ENCODE data around the gene SWT1. TPM values are rescaled to one million over a fixed set of nuclear protein-coding genes. Genes with fewer than 3 reads are reported as not detected.
"Not testable (repeated sequence)": the region's sequence is repeated elsewhere in the genome, so short reads cannot be mapped to it uniquely, and the experiment has no call there.

The SWT1 gene
- polyA plus RNA-seq, 1 of the 3 experiments (the other 2 are of a cell fraction), result 1.1 TPM

GRCh38 chr1:185232874-185233273 is 75.9 kb downstream of the SWT1 start:
- H3K4me1 ChIP-seq (ENCODE audit: control insufficient read depth in 1 of 2, insufficient read depth in 2 of 2, low read depth in 1 of 2, low read length in 1 of 2), result no peaks in the 10 kb centered on the region
- ChIA-PET CTCF (interaction anchor here (1.5 kb wide), 1 partner anchor 428 kb away, joined by 3 read pairs; no protein-coding TSS in a partner anchor), POLR2A (no interaction called here)
- no peak overlapping the region for H2AFZ ChIP-seq (ENCODE audit: low read depth)
- H3K4me3 ChIP-seq (ENCODE audit: low read depth in 2 of 2, low read length in 1 of 2), result no peak overlapping the region
- H3K9me2 ChIP-seq, result 0 out of 2 replicates have a peak, but pooled peaks cover 3% of the 10 kb centered on the region
- H3K27ac ChIP-seq (ENCODE audit: low read depth in 2 of 2, low read length in 1 of 2), result no peak overlapping the region
- H3K79me2 ChIP-seq (ENCODE audit: insufficient read depth), result no peaks in the 10 kb centered on the region
- H3K27me3 ChIP-seq (ENCODE audit: insufficient read depth), result no peaks in the 10 kb centered on the region
- H3K9me3 ChIP-seq, result no peaks in the 10 kb centered on the region
- H3K4me2 ChIP-seq, result no peak overlapping the region
- no peaks in the 10 kb centered on the region for H4K20me1 ChIP-seq (ENCODE audit: insufficient read depth)
- H3K36me3 ChIP-seq (replicated peaks in 1 of 2; ENCODE audit: control insufficient read depth in 1 of 2, insufficient read depth in 2 of 2, low read length in 1 of 2), result peaks cover 2 to 7% of the 10 kb centered on the region in 2 experiments
- no peaks in the 10 kb centered on the region for H3F3A ChIP-seq (replicated peaks; ENCODE audit: insufficient read depth)
- no peak overlapping the region for H3K9ac ChIP-seq
- TF ChIP-seq CTCF (IDR thresholded peaks at IDR 0.05), result no peak
- TF ChIP-seq ZBTB33 (IDR thresholded peaks at IDR 0.05; ENCODE audit: borderline replicate concordance, low read depth), result no peak
- no peak for TF ChIP-seq RFX5 (IDR thresholded peaks at IDR 0.05; ENCODE audit: low read length)
- no peak for TF ChIP-seq FOSL2 (IDR thresholded peaks at IDR 0.05; ENCODE audit: borderline replicate concordance, low read depth)
- TF ChIP-seq POLR2AphosphoS5 (IDR thresholded peaks at IDR 0.05; ENCODE audit: low read depth, low read length), result no peak
- DNase-seq, result no peak

- H3K27me3 ChIP-seq (ENCODE audit: insufficient read depth); H3K9me3 ChIP-seq; H2AFZ ChIP-seq (ENCODE audit: low read depth); H3K4me2 ChIP-seq; H4K20me1 ChIP-seq (ENCODE audit: insufficient read depth); H3K9ac ChIP-seq; H3K36me3 ChIP-seq (replicated peaks in 1 of 2; ENCODE audit: control insufficient read depth in 1 of 2, insufficient read depth in 2 of 2, low read length in 1 of 2); DNase-seq; POLR2A ChIA-PET; H3K4me3 ChIP-seq (ENCODE audit: low read depth in 2 of 2, low read length in 1 of 2); H3K9me2 ChIP-seq; H3K27ac ChIP-seq (ENCODE audit: low read depth in 2 of 2, low read length in 1 of 2); H3F3A ChIP-seq (replicated peaks; ENCODE audit: insufficient read depth); H3K4me1 ChIP-seq (ENCODE audit: control insufficient read depth in 1 of 2, insufficient read depth in 2 of 2, low read depth in 1 of 2, low read length in 1 of 2); CTCF ChIA-PET; H3K79me2 ChIP-seq (ENCODE audit: insufficient read depth): not testable (repeated sequence)
- WGBS (ENCODE audit: low lambda C conversion rate), result 84% methylated on average over 1 of the region's 1 CpG
Observed at GRCh38 chr1:185234183-185234582, 77.2 kb downstream of the SWT1 start.

DNA sequence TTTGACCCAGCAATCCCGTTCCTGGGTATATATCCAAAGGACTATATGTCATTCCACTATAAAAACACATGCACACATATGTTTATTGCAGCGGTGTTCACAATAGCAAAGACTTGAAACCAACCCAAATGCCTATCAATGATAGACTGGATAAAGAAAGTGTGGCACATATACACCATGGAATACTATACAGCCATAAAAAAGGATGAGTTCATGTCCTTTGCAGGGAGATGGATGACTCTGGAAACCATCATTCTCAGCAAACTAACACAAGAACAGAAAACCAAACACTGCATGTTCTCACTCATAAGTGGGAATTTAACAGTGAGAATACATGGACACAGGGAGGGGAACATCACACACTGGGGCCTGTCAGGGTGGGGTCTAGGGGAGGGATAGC is 80.2 kb downstream of the SWT1 start:
- DNase-seq; H3K27ac ChIP-seq (ENCODE audit: low read depth in 2 of 2, low read length in 1 of 2); POLR2A ChIA-PET; H3K4me2 ChIP-seq; H3F3A ChIP-seq (replicated peaks; ENCODE audit: insufficient read depth); H3K79me2 ChIP-seq (ENCODE audit: insufficient read depth); H3K27me3 ChIP-seq (ENCODE audit: insufficient read depth); H3K4me3 ChIP-seq (ENCODE audit: low read depth in 2 of 2, low read length in 1 of 2); H3K36me3 ChIP-seq (replicated peaks in 1 of 2; ENCODE audit: control insufficient read depth in 1 of 2, insufficient read depth in 2 of 2, low read length in 1 of 2); H3K9me2 ChIP-seq; CTCF ChIA-PET; H2AFZ ChIP-seq (ENCODE audit: low read depth); H3K4me1 ChIP-seq (ENCODE audit: control insufficient read depth in 1 of 2, insufficient read depth in 2 of 2, low read depth in 1 of 2, low read length in 1 of 2); H3K9me3 ChIP-seq; H4K20me1 ChIP-seq (ENCODE audit: insufficient read depth); H3K9ac ChIP-seq: not testable (repeated sequence)
- 85% methylated on average over 2 of the region's 2 CpGs for WGBS (ENCODE audit: low lambda C conversion rate)
